ENCODE measurements around the gene KIF3B.

KIF3B gene

GRCh38 chr20:32343439-32343838, 66.0 kb downstream of the KIF3B start:
- Histone ChIP-seq H3K79me2 (ENCODE audit: low read length) (no peaks in the 10 kb centered on the region), H3K9me3 (replicated peaks; ENCODE audit: insufficient read depth, low read length) (no peaks in the 10 kb centered on the region), H3K9ac (ENCODE audit: low read length) (no peak overlapping the region), H3K9me2 (replicated peaks; ENCODE audit: insufficient read depth, low read length) (no peaks in the 10 kb centered on the region), H3K27me3 (replicated peaks; ENCODE audit: insufficient read depth, low read length) (no peaks in the 10 kb centered on the region), H3K36me3 (replicated peaks; ENCODE audit: insufficient read depth, low read length) (no peaks in the 10 kb centered on the region), H3K4me2 (ENCODE audit: low read depth, low read length) (no peak overlapping the region), H3F3A (ENCODE audit: insufficient read depth, low read length) (no peaks in the 10 kb centered on the region), H3K4me3 (ENCODE audit: low read length) (no peak overlapping the region), H2AFZ (ENCODE audit: low read length) (no peak overlapping the region), H3K4me1 (ENCODE audit: low read length) (no peaks in the 10 kb centered on the region), H3K27ac (ENCODE audit: low read length) (no peak overlapping the region), H4K20me1 (ENCODE audit: insufficient read depth, low read length) (no peaks in the 10 kb centered on the region)
- TF ChIP-seq EZH2phosphoT487 (IDR thresholded peaks at IDR 0.05; ENCODE audit: low read length) (no peak), EZH2 (optimal IDR thresholded peaks at IDR 0.05; ENCODE audit: low read depth, low read length) (no peak), CTCF (IDR thresholded peaks at IDR 0.05; ENCODE audit: low read length) (no peak)
- DNase-seq, result no peak

GRCh38 chr20:32344835-32345506, 67.5 kb downstream of the KIF3B start:
- H3K36me3 ChIP-seq (replicated peaks; ENCODE audit: insufficient read depth, low read length), result no peaks in the 10 kb centered on the region
- H3K4me1 ChIP-seq (ENCODE audit: low read length), result no peaks in the 10 kb centered on the region
- TF ChIP-seq EZH2phosphoT487 (IDR thresholded peaks at IDR 0.05; ENCODE audit: low read length) (no peak), CTCF (IDR thresholded peaks at IDR 0.05; ENCODE audit: low read length) (no peak), EZH2 (optimal IDR thresholded peaks at IDR 0.05; ENCODE audit: low read depth, low read length) (no peak)
- H2AFZ ChIP-seq (ENCODE audit: low read length), result no peak overlapping the region
- no peak overlapping the region for H3K4me3 ChIP-seq (ENCODE audit: low read length)
- H3K79me2 ChIP-seq (ENCODE audit: low read length), result no peaks in the 10 kb centered on the region
- H3K27ac ChIP-seq (ENCODE audit: low read length), result no peak overlapping the region
- H3K9ac ChIP-seq (ENCODE audit: low read length), result no peak overlapping the region
- no peaks in the 10 kb centered on the region for H3K9me3 ChIP-seq (replicated peaks; ENCODE audit: insufficient read depth, low read length)
- no peaks in the 10 kb centered on the region for H3F3A ChIP-seq (ENCODE audit: insufficient read depth, low read length)
- H3K27me3 ChIP-seq (replicated peaks; ENCODE audit: insufficient read depth, low read length), result no peaks in the 10 kb centered on the region
- no peak overlapping the region for H3K4me2 ChIP-seq (ENCODE audit: low read depth, low read length)
- no peaks in the 10 kb centered on the region for H4K20me1 ChIP-seq (ENCODE audit: insufficient read depth, low read length)
- no peak for DNase-seq
- no peaks in the 10 kb centered on the region for H3K9me2 ChIP-seq (replicated peaks; ENCODE audit: insufficient read depth, low read length)

GRCh38 chr20:32348207-32348606, 70.8 kb downstream of the KIF3B start:
- H3K27me3 ChIP-seq (replicated peaks; ENCODE audit: insufficient read depth, low read length), result no peaks in the 10 kb centered on the region
- no peaks in the 10 kb centered on the region for H3K79me2 ChIP-seq (ENCODE audit: low read length)
- no peak overlapping the region for H2AFZ ChIP-seq (ENCODE audit: low read length)
- H3K27ac ChIP-seq (ENCODE audit: low read length), result no peak overlapping the region
- no peaks in the 10 kb centered on the region for H3K4me1 ChIP-seq (ENCODE audit: low read length)
- H4K20me1 ChIP-seq (ENCODE audit: insufficient read depth, low read length), result no peaks in the 10 kb centered on the region
- H3K9me3 ChIP-seq (replicated peaks; ENCODE audit: insufficient read depth, low read length), result no peaks in the 10 kb centered on the region
- no peak overlapping the region for H3K4me2 ChIP-seq (ENCODE audit: low read depth, low read length)
- H3F3A ChIP-seq (ENCODE audit: insufficient read depth, low read length), result no peaks in the 10 kb centered on the region
- TF ChIP-seq CTCF (IDR thresholded peaks at IDR 0.05; ENCODE audit: low read length) (no peak), EZH2phosphoT487 (IDR thresholded peaks at IDR 0.05; ENCODE audit: low read length) (no peak), EZH2 (optimal IDR thresholded peaks at IDR 0.05; ENCODE audit: low read depth, low read length) (no peak)
- DNase-seq, result no peak
- H3K4me3 ChIP-seq (ENCODE audit: low read length), result no peak overlapping the region
- no peaks in the 10 kb centered on the region for H3K36me3 ChIP-seq (replicated peaks; ENCODE audit: insufficient read depth, low read length)
- no peaks in the 10 kb centered on the region for H3K9me2 ChIP-seq (replicated peaks; ENCODE audit: insufficient read depth, low read length)
- H3K9ac ChIP-seq (ENCODE audit: low read length), result no peak overlapping the region
